Measurements from ENCODE around the gene MOB1A.
A peak's percentile ranks its signal among the peaks of the same experiment; 100 is the strongest.
"Not testable (repeated sequence)": the region's sequence is repeated elsewhere in the genome, so short reads cannot be mapped to it uniquely, and the experiment has no call there.

The MOB1A gene

DNA sequence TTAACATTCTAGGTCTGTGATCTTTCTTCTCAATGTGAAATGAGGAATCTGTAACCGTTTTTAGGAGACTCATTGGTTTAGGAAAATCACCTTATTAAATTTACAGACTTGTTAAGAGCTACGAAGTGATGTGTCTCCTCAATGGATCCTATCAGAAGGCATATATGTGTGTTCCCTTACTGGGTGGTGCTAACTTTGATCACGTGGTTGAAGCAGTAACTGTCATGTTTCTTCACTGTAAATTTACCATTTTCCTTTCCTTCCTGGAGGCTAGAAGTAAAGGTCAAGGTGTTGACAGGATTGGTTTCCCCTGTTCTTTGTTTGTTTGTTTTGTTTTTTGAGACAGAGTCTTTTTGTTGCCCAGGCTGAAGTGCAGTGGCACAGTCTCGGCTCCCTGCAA is 18.4 kb upstream of the MOB1A start:
- TF ChIP-seq, protein P1, sequence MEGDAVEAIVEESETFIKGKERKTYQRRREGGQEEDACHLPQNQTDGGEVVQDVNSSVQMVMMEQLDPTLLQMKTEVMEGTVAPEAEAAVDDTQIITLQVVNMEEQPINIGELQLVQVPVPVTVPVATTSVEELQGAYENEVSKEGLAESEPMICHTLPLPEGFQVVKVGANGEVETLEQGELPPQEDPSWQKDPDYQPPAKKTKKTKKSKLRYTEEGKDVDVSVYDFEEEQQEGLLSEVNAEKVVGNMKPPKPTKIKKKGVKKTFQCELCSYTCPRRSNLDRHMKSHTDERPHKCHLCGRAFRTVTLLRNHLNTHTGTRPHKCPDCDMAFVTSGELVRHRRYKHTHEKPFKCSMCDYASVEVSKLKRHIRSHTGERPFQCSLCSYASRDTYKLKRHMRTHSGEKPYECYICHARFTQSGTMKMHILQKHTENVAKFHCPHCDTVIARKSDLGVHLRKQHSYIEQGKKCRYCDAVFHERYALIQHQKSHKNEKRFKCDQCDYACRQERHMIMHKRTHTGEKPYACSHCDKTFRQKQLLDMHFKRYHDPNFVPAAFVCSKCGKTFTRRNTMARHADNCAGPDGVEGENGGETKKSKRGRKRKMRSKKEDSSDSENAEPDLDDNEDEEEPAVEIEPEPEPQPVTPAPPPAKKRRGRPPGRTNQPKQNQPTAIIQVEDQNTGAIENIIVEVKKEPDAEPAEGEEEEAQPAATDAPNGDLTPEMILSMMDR (IDR thresholded peaks at IDR 0.05) = no peak
- H3K4me1 Mint-ChIP-seq = peaks cover 40% of the 10 kb centered on the region
- peaks cover 21% of the 10 kb centered on the region for H3K27me3 Mint-ChIP-seq (ENCODE audit: low read depth, poor library complexity)
- no peak for DNase-seq
- no peak overlapping the region for H3K27ac Mint-ChIP-seq
- peaks cover 7% of the 10 kb centered on the region for H3K9me3 Mint-ChIP-seq
- H3K36me3 Mint-ChIP-seq (ENCODE audit: low read depth) = no peaks in the 10 kb centered on the region
- no peak overlapping the region for H3K4me3 Mint-ChIP-seq

DNA sequence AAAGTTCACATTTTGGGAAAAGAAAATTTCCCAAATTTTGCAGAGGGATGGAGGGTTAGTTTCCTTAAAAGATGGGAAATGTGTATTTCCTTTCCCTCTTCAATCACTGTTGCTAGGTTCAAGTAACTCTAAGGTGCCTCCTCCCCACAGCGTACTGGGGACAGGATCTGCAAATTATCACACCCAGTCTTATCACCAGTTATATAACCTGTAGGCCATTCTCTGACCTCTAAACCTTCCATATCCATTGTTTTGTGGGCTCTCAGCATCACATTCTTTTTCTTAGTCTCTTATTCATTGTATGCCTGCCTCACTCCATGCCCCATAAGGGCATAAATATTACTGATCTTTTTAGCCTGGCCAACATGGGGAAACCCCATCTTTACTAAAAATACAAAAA is 16.1 kb upstream of the MOB1A start:
- H3K36me3 Mint-ChIP-seq (ENCODE audit: low read depth) = no peaks in the 10 kb centered on the region
- H3K27me3 Mint-ChIP-seq (ENCODE audit: low read depth, poor library complexity) = peaks cover 22% of the 10 kb centered on the region
- H3K4me1 Mint-ChIP-seq = peaks cover 23% of the 10 kb centered on the region
- no peak overlapping the region for H3K27ac Mint-ChIP-seq
- no peak for DNase-seq
- peaks cover 7% of the 10 kb centered on the region for H3K9me3 Mint-ChIP-seq
- TF ChIP-seq, protein P1 (IDR thresholded peaks at IDR 0.05) = no peak
- H3K4me3 Mint-ChIP-seq = no peak overlapping the region

DNA sequence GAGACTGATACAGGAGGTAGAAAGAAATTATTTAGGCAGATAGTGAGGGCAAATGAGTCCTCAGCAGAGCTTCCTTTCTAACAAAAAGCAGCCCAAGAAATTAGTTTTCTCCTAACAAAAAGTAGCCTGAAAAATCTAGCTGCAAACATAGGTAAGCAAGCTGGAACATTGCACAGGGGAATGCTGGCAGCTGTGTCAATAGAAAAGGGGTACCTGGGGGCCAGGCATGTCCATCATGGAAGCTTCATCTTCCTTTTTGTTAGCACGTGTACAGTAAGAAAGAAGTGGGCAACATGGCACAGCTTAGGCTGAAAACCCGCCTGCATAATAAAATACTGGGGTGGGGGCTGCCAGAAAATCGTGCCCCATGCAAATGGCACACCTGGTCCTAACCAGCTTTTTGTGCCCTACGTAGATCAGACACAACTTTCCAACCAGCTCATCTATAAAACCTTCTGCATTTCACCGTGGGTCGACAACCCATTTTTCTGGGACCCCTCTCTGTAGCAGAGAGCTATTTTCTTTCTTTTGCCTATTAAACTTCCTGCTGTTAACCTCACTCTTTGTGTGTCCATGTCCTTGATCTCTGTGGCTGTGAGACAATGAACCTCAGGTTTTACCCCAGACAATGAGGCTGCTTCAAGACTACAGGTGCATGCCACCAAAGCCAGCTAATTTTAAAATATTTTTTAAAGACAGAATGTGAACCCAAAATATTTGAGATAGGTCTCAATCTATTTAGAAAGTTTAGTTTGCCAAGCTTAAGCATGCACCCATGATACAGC is 13.1 kb upstream of the MOB1A start:
- Mint-ChIP-seq H3K27me3 (ENCODE audit: low read depth, poor library complexity) (peaks cover 22% of the 10 kb centered on the region), H3K4me1 (peaks cover 14% of the 10 kb centered on the region), H3K4me3 (no peak overlapping the region), H3K9me3 (no peaks in the 10 kb centered on the region), H3K27ac (no peak overlapping the region), H3K36me3 (ENCODE audit: low read depth) (no peaks in the 10 kb centered on the region)
- DNase-seq = no peak
- TF ChIP-seq, protein P1 (IDR thresholded peaks at IDR 0.05) = no peak

DNA sequence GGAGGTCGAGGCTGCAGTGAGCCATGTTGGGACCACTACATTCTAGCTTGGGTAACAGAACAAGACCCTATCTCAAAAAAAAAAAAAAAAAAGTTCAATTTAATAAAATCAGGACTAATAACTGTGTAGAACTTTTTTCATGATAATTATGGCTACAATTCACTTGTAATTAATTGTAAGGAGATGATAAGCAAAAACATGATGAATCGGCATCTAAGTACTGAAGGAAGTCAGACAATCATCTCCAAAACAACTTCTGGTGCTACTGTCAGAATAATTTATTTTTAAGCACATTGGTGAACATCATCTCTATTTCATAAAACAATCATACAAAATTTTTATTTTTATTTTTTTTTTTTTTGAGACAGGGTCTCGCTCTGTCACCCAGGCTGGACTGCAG is 10.0 kb upstream of the MOB1A start:
- TF ChIP-seq, protein P1 (IDR thresholded peaks at IDR 0.05) = no peak
- DNase-seq = no peak
- Mint-ChIP-seq H3K9me3 (no peaks in the 10 kb centered on the region), H3K36me3 (ENCODE audit: low read depth) (no peaks in the 10 kb centered on the region), H3K27me3 (ENCODE audit: low read depth, poor library complexity) (peaks cover 21% of the 10 kb centered on the region), H3K4me1 (peaks cover 24% of the 10 kb centered on the region), H3K27ac (no peak overlapping the region), H3K4me3 (no peak overlapping the region)

DNA sequence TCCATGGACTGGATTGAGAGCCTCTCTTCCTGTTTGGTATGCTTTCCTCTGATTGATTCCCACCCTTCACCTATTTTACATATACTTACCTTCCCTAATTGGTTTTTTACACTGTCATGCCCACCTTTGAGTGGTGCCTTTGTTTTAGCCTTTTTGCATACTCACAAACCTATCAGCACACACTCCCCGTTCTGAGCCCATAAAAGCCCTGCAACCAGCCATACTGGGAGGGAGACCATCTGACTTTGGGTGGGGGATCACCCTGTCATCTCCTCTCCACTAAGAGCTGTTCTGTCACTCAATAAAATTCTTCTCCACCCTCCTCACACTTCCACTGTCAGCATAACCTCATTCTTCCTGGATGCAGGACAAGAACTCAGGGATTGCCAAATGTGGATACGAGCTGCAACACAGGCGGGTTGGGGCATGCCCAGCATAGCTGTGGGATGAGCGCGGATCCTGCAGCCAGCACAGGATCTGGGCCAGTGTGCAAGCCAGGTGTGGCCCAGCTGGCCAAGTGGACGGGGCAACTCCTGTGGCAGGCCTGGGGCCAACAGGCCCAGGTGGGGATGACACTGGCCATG is 9.4 kb upstream of the MOB1A start:
- peaks cover 24% of the 10 kb centered on the region for H3K4me1 Mint-ChIP-seq
- H3K9me3 Mint-ChIP-seq = no peaks in the 10 kb centered on the region
- peaks cover 21% of the 10 kb centered on the region for H3K27me3 Mint-ChIP-seq (ENCODE audit: low read depth, poor library complexity)
- TF ChIP-seq, protein P1 (IDR thresholded peaks at IDR 0.05) = no peak
- no peak for DNase-seq
- H3K27ac Mint-ChIP-seq = peak overlapping the region; percentile 16
- H3K36me3 Mint-ChIP-seq (ENCODE audit: low read depth) = no peaks in the 10 kb centered on the region
- H3K4me3 Mint-ChIP-seq = no peak overlapping the region

DNA sequence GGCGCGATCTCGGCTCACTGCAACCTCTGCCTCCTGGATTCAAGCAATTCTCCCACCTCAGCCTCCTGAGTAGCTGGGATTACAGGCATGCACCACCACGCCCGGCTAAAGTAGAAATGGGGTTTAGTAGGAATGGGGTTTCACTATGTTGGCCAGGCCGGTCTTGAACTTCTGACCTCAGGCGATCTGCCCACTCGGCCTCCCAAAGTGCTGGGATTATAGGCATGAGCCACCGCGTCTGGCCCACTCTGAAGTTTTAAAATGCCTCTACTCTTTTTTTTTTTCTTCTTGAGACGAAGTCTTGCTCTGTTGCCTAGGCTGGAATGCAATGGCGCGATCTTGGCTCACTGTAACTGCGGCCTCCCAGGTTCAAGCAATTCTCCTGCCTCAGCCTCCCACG is 8.0 kb upstream of the MOB1A start:
- not testable (repeated sequence) for DNase-seq; H3K9me3 Mint-ChIP-seq; H3K27ac Mint-ChIP-seq; H3K4me3 Mint-ChIP-seq; H3K36me3 Mint-ChIP-seq (ENCODE audit: low read depth)
- peaks cover 11% of the 10 kb centered on the region for H3K27me3 Mint-ChIP-seq (ENCODE audit: low read depth, poor library complexity)
- H3K4me1 Mint-ChIP-seq = peaks cover 28% of the 10 kb centered on the region
